GM21381 (cell line): ENCODE data around the gene CCNB1IP1.
"Not testable (repeated sequence)": the region's sequence is repeated elsewhere in the genome, so short reads cannot be mapped to it uniquely, and the experiment has no call there.

Experiments used
- ATAC-seq: cut with Tn5 transposase; IDR thresholded peaks from one replicate; pipeline ENCODE4 v1.9.1; 2021; ENCODE audit warnings: mild to moderate bottlenecking, moderate library complexity; ENCODE audit not compliant: unreplicated experiment

Gene CCNB1IP1

GRCh38 chr14:20333494-20333841, 389 bp upstream of the CCNB1IP1 start:
- ATAC-seq: no peak

- no peak for ATAC-seq
Observed at GRCh38 chr14:20332431-20332787, 670 bp downstream of the CCNB1IP1 start.

GRCh38 chr14:20331053-20331613, 1.9 kb downstream of the CCNB1IP1 start:
- no peak for ATAC-seq

GRCh38 chr14:20329355-20329754, 3.7 kb downstream of the CCNB1IP1 start:
- no peak for ATAC-seq

- ATAC-seq: no peak
Observed at GRCh38 chr14:20328705-20329104, 4.4 kb downstream of the CCNB1IP1 start.

- ATAC-seq: no peak
Observed at GRCh38 chr14:20327005-20327869, 5.8 kb downstream of the CCNB1IP1 start.

GRCh38 chr14:20317720-20318119, 15.4 kb downstream of the CCNB1IP1 start:
- ATAC-seq: no peak

GRCh38 chr14:20314026-20314425, 19.1 kb downstream of the CCNB1IP1 start:
- no peak for ATAC-seq

- no peak for ATAC-seq
Observed at GRCh38 chr14:20306079-20306423, 27.0 kb downstream of the CCNB1IP1 start.

GRCh38 chr14:20305265-20306078, 27.6 kb downstream of the CCNB1IP1 start, which contains the start of gene TTC5:
TTC5 (minus strand) TSS chr14:20305951; CDS start chr14:20305937, 14 bp downstream.
- ATAC-seq: peak; percentile 88

- ATAC-seq: no peak
Observed at GRCh38 chr14:20302042-20302755, 30.9 kb downstream of the CCNB1IP1 start.

GRCh38 chr14:20295067-20295466, 38.0 kb downstream of the CCNB1IP1 start:
- ATAC-seq: peak; percentile 76

GRCh38 chr14:20294636-20295035, 38.4 kb downstream of the CCNB1IP1 start:
- no peak for ATAC-seq

GRCh38 chr14:20281998-20282397, 51.1 kb downstream of the CCNB1IP1 start:
- not testable (repeated sequence) for ATAC-seq

GRCh38 chr14:20280265-20280664, 52.8 kb downstream of the CCNB1IP1 start:
- ATAC-seq: not testable (repeated sequence)

GRCh38 chr14:20278414-20278813, 54.7 kb downstream of the CCNB1IP1 start:
- ATAC-seq: no peak

- no peak for ATAC-seq
Observed at GRCh38 chr14:20277409-20277808, 55.7 kb downstream of the CCNB1IP1 start.

GRCh38 chr14:20274062-20274461, 59.0 kb downstream of the CCNB1IP1 start:
- ATAC-seq: no peak

- not testable (repeated sequence) for ATAC-seq
Observed at GRCh38 chr14:20264361-20264760, 68.7 kb downstream of the CCNB1IP1 start.

- ATAC-seq: no peak
Observed at GRCh38 chr14:20262642-20263128, 70.4 kb downstream of the CCNB1IP1 start.
